Occipital lobe (tissue), 2 donors: Measurements from ENCODE around the gene SYMPK. TPM values are rescaled to one million over a fixed set of nuclear protein-coding genes. Genes with fewer than 3 reads are reported as not detected.
"Not testable (repeated sequence)": the region's sequence is repeated elsewhere in the genome, so short reads cannot be mapped to it uniquely, and the experiment has no call there.

Experiments
- DNase-seq: peaks from one replicate; lab custom pipeline; 2025; lab: John Stamatoyannopoulos, UW
- total RNA-seq: library from RNA; depleted of rRNA; stranded (reverse); fragments of >200 nt; gene quantifications from one replicate; pipeline ENCODE4 v1.2.3, GENCODE V29; 2014

The SYMPK gene
- total RNA-seq, 1 donor from 2014 or later, result 16.4 TPM

GRCh38 chr19:45885556-45886426 lies 22.8 kb upstream of the SYMPK start, which contains the start of gene IRF2BP1:
TSS of gene IRF2BP1 (minus strand) at chr19:45886141. CDS start at chr19:45885774, 367 bp downstream.
- peak; percentile 86 for DNase-seq

- no peak for DNase-seq
Measured at GRCh38 chr19:45884682-45885555, 22.0 kb upstream of the SYMPK start.

- DNase-seq, result no peak
Measured at GRCh38 chr19:45883881-45884681, 21.1 kb upstream of the SYMPK start.

GRCh38 chr19:45883586-45883880 lies 20.6 kb upstream of the SYMPK start:
- DNase-seq, result no peak

- DNase-seq, result peak; percentile 44
Measured at GRCh38 chr19:45882652-45883585, 20.0 kb upstream of the SYMPK start.

GRCh38 chr19:45881909-45882528 lies 19.1 kb upstream of the SYMPK start:
- DNase-seq, result no peak

GRCh38 chr19:45881082-45881908 lies 18.3 kb upstream of the SYMPK start:
- no peak for DNase-seq

GRCh38 chr19:45879971-45880370 lies 17.0 kb upstream of the SYMPK start:
- no peak for DNase-seq

- DNase-seq, result no peak
Measured at GRCh38 chr19:45879055-45879454, 16.1 kb upstream of the SYMPK start.

- DNase-seq, result no peak
Measured at GRCh38 chr19:45878043-45878794, 15.3 kb upstream of the SYMPK start.

GRCh38 chr19:45876411-45877197 lies 13.7 kb upstream of the SYMPK start:
- no peak for DNase-seq

GRCh38 chr19:45876161-45876410 lies 13.1 kb upstream of the SYMPK start:
- no peak for DNase-seq

GRCh38 chr19:45874620-45874966 lies 11.6 kb upstream of the SYMPK start:
- DNase-seq, result no peak

GRCh38 chr19:45873219-45873772 lies 10.3 kb upstream of the SYMPK start:
- no peak for DNase-seq

GRCh38 chr19:45872095-45872919 lies 9.4 kb upstream of the SYMPK start:
- DNase-seq, result no peak

- no peak for DNase-seq
Measured at GRCh38 chr19:45870798-45871197, 7.9 kb upstream of the SYMPK start.

GRCh38 chr19:45867241-45867640 lies 4.3 kb upstream of the SYMPK start:
- DNase-seq, result not testable (repeated sequence)
